Upper lobe of right lung (tissue), 1 donor: ENCODE results near the gene TSKU. TPM values are rescaled to one million over a fixed set of nuclear protein-coding genes. Genes with fewer than 3 reads are reported as not detected.

Experiments used
- ATAC-seq: fragments of 200-7000 bp; cut with Tn5 transposase; one replicate; pipeline ENCODE4 v1.9.1; 2020; ENCODE audit warnings: mild to moderate bottlenecking, moderate library complexity
- DNase-seq: peaks from one replicate; pipeline ENCODE4 v3.0.0-alpha.2; 2020
- H3K27ac ChIP-seq: fragments of 200-600 bp; one replicate; pipeline ENCODE4 v1.8.0; 2022
- H3K27me3 ChIP-seq: fragments of 200-600 bp; one replicate; pipeline ENCODE4 v1.8.0; 2022; ENCODE audit warnings: mild to moderate bottlenecking
- H3K36me3 ChIP-seq: fragments of 200-600 bp; one replicate; pipeline ENCODE4 v1.8.0; 2022
- H3K4me1 ChIP-seq: fragments of 200-600 bp; one replicate; pipeline ENCODE4 v1.8.0; 2022
- H3K4me3 ChIP-seq: fragments of 200-600 bp; one replicate; pipeline ENCODE4 v1.8.0; 2022; ENCODE audit warnings: mild to moderate bottlenecking
- H3K9me3 ChIP-seq: fragments of 200-600 bp; one replicate; pipeline ENCODE4 v1.8.0; 2022
- CTCF ChIP-seq: fragments of 200-600 bp; IDR thresholded peaks from one replicate; pipeline ENCODE4 v1.8.0; 2022; ENCODE audit warnings: antibody characterized with exemption
- intact Hi-C: fragments of 100-400 bp; cut with DNase I; formaldehyde crosslinking; loops from one replicate; pipeline ENCODE4 v1.11.0; 2022
- total RNA-seq: library from RNA; stranded (reverse); fragmentation: NEBNext Ultra II Directional; extraction: Animal tissue kit (Norgen Biotek cat#: 25700); gene quantifications from one replicate; pipeline ENCODE4 v1.2.1, GENCODE V29; 2021
- donor health status: DM: no; HTN: yes; CAD: no; lungs with severe emphysema.

The TSKU gene
- total RNA-seq, 1 donor from 2014 or later: 18.1 TPM

- intact Hi-C loops: loop anchor here (10.0 kb wide), 2 partner anchors 111 to 231 kb away; partner anchors contain the start of gene B3GNT6
These were observed 20.9 kb downstream of the TSKU start for GRCh38 chr11:76803811-76804600.

GRCh38 chr11:76805206-76805913 lies 22.2 kb downstream of the TSKU start:
- no peak overlapping the region for H3K27ac ChIP-seq
- no peak overlapping the region for H3K4me3 ChIP-seq
- peaks cover 27% of the 10 kb centered on the region for H3K4me1 ChIP-seq
- H3K27me3 ChIP-seq: no peaks in the 10 kb centered on the region
- TF ChIP-seq CTCF: no peak
- intact Hi-C loops: loop anchor here (10.0 kb wide), 2 partner anchors 109 to 229 kb away; partner anchors contain the start of gene B3GNT6
- DNase-seq: peak; percentile 60
- ATAC-seq: peak; percentile 11
- no peaks in the 10 kb centered on the region for H3K36me3 ChIP-seq
- no peaks in the 10 kb centered on the region for H3K9me3 ChIP-seq

More at GRCh38 chr11:76803811-76804600, 20.9 kb downstream of the TSKU start:
- ATAC-seq (peak; percentile 67), DNase-seq (peak; percentile 84)
- H3K9me3 ChIP-seq: no peaks in the 10 kb centered on the region
- H3K27ac ChIP-seq: peak overlapping the region; percentile 48
- H3K4me3 ChIP-seq: no peak overlapping the region
- no peaks in the 10 kb centered on the region for H3K27me3 ChIP-seq
- TF ChIP-seq CTCF: no peak
- peaks cover 33% of the 10 kb centered on the region for H3K4me1 ChIP-seq
- no peaks in the 10 kb centered on the region for H3K36me3 ChIP-seq

GRCh38 chr11:76806131-76806530 lies 23.0 kb downstream of the TSKU start:
- no peak overlapping the region for H3K4me3 ChIP-seq
- H3K9me3 ChIP-seq: no peaks in the 10 kb centered on the region
- ATAC-seq (no peak), DNase-seq (peak; percentile 55)
- peaks cover 27% of the 10 kb centered on the region for H3K4me1 ChIP-seq
- H3K36me3 ChIP-seq: no peaks in the 10 kb centered on the region
- no peak overlapping the region for H3K27ac ChIP-seq
- H3K27me3 ChIP-seq: no peaks in the 10 kb centered on the region
- no peak for TF ChIP-seq CTCF
- intact Hi-C loops: loop anchor here (10.0 kb wide), 2 partner anchors 109 to 229 kb away; partner anchors contain the start of gene B3GNT6

DNA sequence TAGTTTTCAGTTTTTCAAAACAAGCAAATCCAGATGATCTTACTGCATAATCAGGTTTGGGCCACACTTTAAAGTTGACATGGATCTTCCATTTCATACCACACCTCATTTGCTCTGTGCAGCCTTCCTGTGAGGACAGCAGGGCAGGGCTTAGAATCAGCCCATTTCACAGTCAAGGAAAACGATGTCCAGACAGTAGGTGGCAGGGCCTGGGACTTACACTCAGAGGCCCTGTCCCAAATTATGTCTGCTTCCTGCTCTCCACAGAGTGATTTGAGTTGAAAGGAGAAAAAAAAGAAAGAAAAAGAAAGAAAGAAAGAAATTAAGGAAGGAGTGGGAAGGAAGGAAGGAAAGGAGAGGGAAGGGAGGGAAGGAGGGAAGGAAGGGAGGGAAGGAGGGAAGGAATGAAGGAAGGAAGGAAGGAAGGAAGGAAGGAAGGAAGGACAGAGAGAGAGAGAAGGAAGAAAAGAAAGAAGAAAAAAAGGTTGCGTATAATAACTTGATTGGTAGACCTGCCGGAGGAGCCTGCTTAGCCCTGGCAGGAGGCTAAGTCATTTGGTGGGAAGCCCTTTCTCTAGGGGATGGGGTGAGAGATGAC lies 23.6 kb downstream of the TSKU start:
- no peak overlapping the region for H3K27ac ChIP-seq
- no peak for ATAC-seq
- peaks cover 24% of the 10 kb centered on the region for H3K4me1 ChIP-seq
- intact Hi-C loops: loop anchor here (10.0 kb wide), 2 partner anchors 108 to 228 kb away; partner anchors contain the start of gene B3GNT6
- no peaks in the 10 kb centered on the region for H3K27me3 ChIP-seq
- H3K4me3 ChIP-seq: no peak overlapping the region
- no peak for TF ChIP-seq CTCF
- no peak for DNase-seq
- H3K9me3 ChIP-seq: no peaks in the 10 kb centered on the region
- H3K36me3 ChIP-seq: no peaks in the 10 kb centered on the region

DNA sequence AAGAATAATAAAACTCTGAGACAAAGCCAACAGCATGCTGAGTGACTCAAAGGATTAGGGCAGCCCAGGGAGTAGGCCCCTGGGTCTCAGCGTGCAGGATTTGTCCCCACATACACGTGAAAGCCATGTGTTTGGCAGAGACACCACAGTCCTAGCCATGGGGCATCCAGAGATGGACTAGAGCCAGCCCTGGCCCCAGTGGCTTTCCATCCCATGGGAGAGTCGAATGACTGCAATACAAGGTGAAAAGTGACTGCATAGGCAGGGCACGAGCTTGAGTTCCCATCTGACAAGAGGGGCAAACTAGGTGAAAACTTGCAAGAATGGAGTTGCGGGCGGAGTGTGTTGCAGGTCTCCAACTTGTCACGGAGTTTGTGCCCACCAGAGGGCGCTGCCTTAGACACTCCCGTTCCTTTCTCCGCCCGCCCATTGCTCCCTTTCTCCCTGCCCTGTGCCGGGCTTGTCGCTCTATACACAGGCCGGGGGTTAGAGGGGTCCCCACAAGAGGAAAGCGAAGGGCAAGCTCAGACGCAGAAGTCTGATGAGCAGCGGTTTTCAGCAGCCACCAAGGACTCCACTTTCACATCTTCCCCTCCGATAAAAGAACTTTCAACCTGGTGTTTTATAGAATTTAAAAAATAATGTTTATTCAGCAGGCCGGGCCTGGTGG lies 24.2 kb downstream of the TSKU start:
- peak; percentile 90 for DNase-seq
- Histone ChIP-seq H3K4me1 (peaks cover 21% of the 10 kb centered on the region), H3K9me3 (no peaks in the 10 kb centered on the region), H3K36me3 (no peaks in the 10 kb centered on the region), H3K27ac (no peak overlapping the region), H3K27me3 (no peaks in the 10 kb centered on the region), H3K4me3 (no peak overlapping the region)
- intact Hi-C loops: loop anchor here (10.0 kb wide), 2 partner anchors 107 to 227 kb away; partner anchors contain the start of gene B3GNT6
- TF ChIP-seq CTCF: peak; percentile 77
- peak; percentile 85 for ATAC-seq
